Panc1 (cell line): ENCODE data around the gene PDGFA. TPM values are rescaled to one million over a fixed set of nuclear protein-coding genes. Genes with fewer than 3 reads are reported as not detected.

Experiments used
- ATAC-seq: fragments of 200-7000 bp; cut with Tn5 transposase; 2 replicates; pipeline ENCODE4 v1.9.1; 2020; ENCODE audit warnings: mild to moderate bottlenecking, moderate library complexity
- BruUV-seq: library from RNA; stranded (reverse); fragments of 400-500 nt; replicated peaks from 2 replicates; lab custom pipeline; 2021; lab: Mats Ljungman, UMichigan
- CTCF ChIA-PET: fragments of 300-600 bp; sonication (Branson Sonifier 250); formaldehyde crosslinking; loops from one replicate; lab custom pipeline; 2022; ENCODE audit warnings: antibody characterized with exemption; lab: Charles Lee
- POLR2A ChIA-PET: fragments of 300-600 bp; sonication (Branson Sonifier 250); formaldehyde crosslinking; loops from one replicate; lab custom pipeline; 2022; ENCODE audit warnings: antibody characterized with exemption; lab: Charles Lee
- DNase-seq: peaks from one replicate; pipeline ENCODE4 v3.0.0-alpha.2; 2010; ENCODE audit warnings: low read depth, low spot score
- H3K27ac ChIP-seq: 2 replicates; pipeline ENCODE4 v1.5.1; 2011; ENCODE audit warnings: mild to moderate bottlenecking, low read length, inconsistent platforms
- H3K27me3 ChIP-seq: fragments of 200-500 bp; sonication (Bioruptor generic); 2 replicates; pipeline ENCODE4 v1.6.0; 2014; ENCODE audit warnings: low read length, inconsistent platforms; ENCODE audit not compliant: control insufficient read depth, insufficient read depth
- H3K36me3 ChIP-seq: fragments of 200-500 bp; sonication (Bioruptor generic); 2 replicates; pipeline ENCODE4 v1.5.1; 2014; ENCODE audit warnings: inconsistent platforms, mild to moderate bottlenecking, low read length, moderate library complexity; ENCODE audit not compliant: control insufficient read depth, insufficient read depth
- H3K4me1 ChIP-seq: 2 replicates; pipeline ENCODE4 v1.5.1; 2011; ENCODE audit warnings: inconsistent platforms, mild to moderate bottlenecking, low read length, moderate library complexity; ENCODE audit not compliant: control insufficient read depth, insufficient read depth
- H3K4me3 ChIP-seq, 2 experiments: 2 replicates each; pipeline ENCODE4 v1.5.1; 2011 to 2012; ENCODE audit warnings: low read depth in 2 of 2, low read length in 2 of 2, mild to moderate bottlenecking in 2 of 2, inconsistent platforms in 1 of 2, moderate library complexity in 1 of 2
- H3K9me3 ChIP-seq: fragments of 200-500 bp; sonication (Bioruptor generic); 2 replicates; pipeline ENCODE4 v1.5.1; 2014; ENCODE audit warnings: low read depth, mild to moderate bottlenecking, inconsistent platforms, low read length, moderate library complexity; ENCODE audit not compliant: control insufficient read depth, insufficient read depth
- POLR2AphosphoS5 ChIP-seq: IDR thresholded peaks from 2 replicates; pipeline ENCODE4 v1.6.1; 2012; ENCODE audit warnings: mild to moderate bottlenecking, low read depth, low read length, moderate library complexity
- REST ChIP-seq, 2 experiments: IDR thresholded peaks; 2 replicates each; pipeline ENCODE4 v1.6.1; 2011 to 2012; ENCODE audit warnings: low read depth in 2 of 2, control low read depth in 1 of 2, low read length in 1 of 2, mild to moderate bottlenecking in 1 of 2, moderate library complexity in 1 of 2; ENCODE audit not compliant: insufficient read depth in 1 of 2
- SIN3A ChIP-seq: IDR thresholded peaks from 2 replicates; pipeline ENCODE4 v1.6.1; 2012; ENCODE audit warnings: low read depth, mild to moderate bottlenecking, low read length, moderate library complexity, borderline replicate concordance; ENCODE audit not compliant: insufficient read depth
- TCF7L2 ChIP-seq: IDR thresholded peaks from 2 replicates; pipeline ENCODE4 v1.6.1; 2011; ENCODE audit warnings: mild to moderate bottlenecking, low read depth, low read length, inconsistent platforms
- in situ Hi-C: cut with HindIII; loops from 2 replicates; pipeline ENCODE4 v1.10.0; 2016; ENCODE audit warnings: low sequenced_read_pairs, low pct_unique_long_range_greater_than_20kb
- intact Hi-C: fragments of 100-400 bp; cut with micrococcal nuclease; formaldehyde crosslinking; loops from one replicate; pipeline ENCODE4 v1.10.0; 2022; ENCODE audit not compliant: unreplicated experiment
- total RNA-seq: library from RNA; stranded (reverse); gene quantifications from one replicate; pipeline ENCODE4 v1.2.1, GENCODE V29; 2021; ENCODE audit not compliant: unreplicated experiment
- TF ChIP-seq, protein P1 (sequence below): fragments of 450-650 bp; IDR thresholded peaks from 2 replicates; pipeline ENCODE4 v1.5.1; 2017; ENCODE audit warnings: mild to moderate bottlenecking

Gene PDGFA
- total RNA-seq, 1 experiment from 2014 or later: 18.5 TPM

GRCh38 chr7:467856-468545 is 51.6 kb downstream of the PDGFA start:
- no TSS peak for BruUV-seq
- no peak for ATAC-seq
- H3K27me3 ChIP-seq: no peaks in the 10 kb centered on the region
- no peaks in the 10 kb centered on the region for H3K9me3 ChIP-seq
- ChIA-PET CTCF (no interaction called here), POLR2A (no interaction called here)
- H3K27ac ChIP-seq: no peak overlapping the region
- no peaks in the 10 kb centered on the region for H3K36me3 ChIP-seq
- H3K4me1 ChIP-seq: peaks cover 12% of the 10 kb centered on the region; the same call in 1 of the 2 replicates
- H3K4me3 ChIP-seq: no peak overlapping the region
- in situ Hi-C loops: no loop called here
- intact Hi-C loops: no loop called here
- no peak for DNase-seq
- TF ChIP-seq POLR2AphosphoS5 (no peak), SIN3A (no peak), TCF7L2 (no peak), REST (IDR thresholded peaks at IDR 0.05; ENCODE audit: insufficient read depth in 1 of 2, low read depth in 2 of 2, low read length in 1 of 2) (no peak)
- TF ChIP-seq, protein P1, sequence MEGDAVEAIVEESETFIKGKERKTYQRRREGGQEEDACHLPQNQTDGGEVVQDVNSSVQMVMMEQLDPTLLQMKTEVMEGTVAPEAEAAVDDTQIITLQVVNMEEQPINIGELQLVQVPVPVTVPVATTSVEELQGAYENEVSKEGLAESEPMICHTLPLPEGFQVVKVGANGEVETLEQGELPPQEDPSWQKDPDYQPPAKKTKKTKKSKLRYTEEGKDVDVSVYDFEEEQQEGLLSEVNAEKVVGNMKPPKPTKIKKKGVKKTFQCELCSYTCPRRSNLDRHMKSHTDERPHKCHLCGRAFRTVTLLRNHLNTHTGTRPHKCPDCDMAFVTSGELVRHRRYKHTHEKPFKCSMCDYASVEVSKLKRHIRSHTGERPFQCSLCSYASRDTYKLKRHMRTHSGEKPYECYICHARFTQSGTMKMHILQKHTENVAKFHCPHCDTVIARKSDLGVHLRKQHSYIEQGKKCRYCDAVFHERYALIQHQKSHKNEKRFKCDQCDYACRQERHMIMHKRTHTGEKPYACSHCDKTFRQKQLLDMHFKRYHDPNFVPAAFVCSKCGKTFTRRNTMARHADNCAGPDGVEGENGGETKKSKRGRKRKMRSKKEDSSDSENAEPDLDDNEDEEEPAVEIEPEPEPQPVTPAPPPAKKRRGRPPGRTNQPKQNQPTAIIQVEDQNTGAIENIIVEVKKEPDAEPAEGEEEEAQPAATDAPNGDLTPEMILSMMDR: no peak

GRCh38 chr7:467393-467828 is 52.2 kb downstream of the PDGFA start:
- Histone ChIP-seq H3K27ac (no peak overlapping the region), H3K27me3 (no peaks in the 10 kb centered on the region), H3K9me3 (no peaks in the 10 kb centered on the region), H3K36me3 (no peaks in the 10 kb centered on the region), H3K4me3 (no peak overlapping the region), H3K4me1 (peaks cover 12% of the 10 kb centered on the region; the same call in 1 of the 2 replicates)
- DNase-seq (no peak), ATAC-seq (no peak)
- TF ChIP-seq SIN3A (no peak), REST (IDR thresholded peaks at IDR 0.05; ENCODE audit: insufficient read depth in 1 of 2, low read depth in 2 of 2, low read length in 1 of 2) (no peak), POLR2AphosphoS5 (no peak), TCF7L2 (no peak)
- TF ChIP-seq, protein P1: no peak
- ChIA-PET CTCF (no interaction called here), POLR2A (no interaction called here)
- no TSS peak for BruUV-seq
- intact Hi-C loops (no loop called here), in situ Hi-C loops (no loop called here)
